HG02678 (cell line): ENCODE measurements around the gene PTN.

Experiments used
- ATAC-seq: cut with Tn5 transposase; IDR thresholded peaks from one replicate; pipeline ENCODE4 v1.9.1; 2021; ENCODE audit warnings: mild to moderate bottlenecking, moderate library complexity; ENCODE audit not compliant: unreplicated experiment

PTN gene

GRCh38 chr7:137324796-137325696 is 18.5 kb downstream of the PTN start:
- ATAC-seq, result no peak

DNA sequence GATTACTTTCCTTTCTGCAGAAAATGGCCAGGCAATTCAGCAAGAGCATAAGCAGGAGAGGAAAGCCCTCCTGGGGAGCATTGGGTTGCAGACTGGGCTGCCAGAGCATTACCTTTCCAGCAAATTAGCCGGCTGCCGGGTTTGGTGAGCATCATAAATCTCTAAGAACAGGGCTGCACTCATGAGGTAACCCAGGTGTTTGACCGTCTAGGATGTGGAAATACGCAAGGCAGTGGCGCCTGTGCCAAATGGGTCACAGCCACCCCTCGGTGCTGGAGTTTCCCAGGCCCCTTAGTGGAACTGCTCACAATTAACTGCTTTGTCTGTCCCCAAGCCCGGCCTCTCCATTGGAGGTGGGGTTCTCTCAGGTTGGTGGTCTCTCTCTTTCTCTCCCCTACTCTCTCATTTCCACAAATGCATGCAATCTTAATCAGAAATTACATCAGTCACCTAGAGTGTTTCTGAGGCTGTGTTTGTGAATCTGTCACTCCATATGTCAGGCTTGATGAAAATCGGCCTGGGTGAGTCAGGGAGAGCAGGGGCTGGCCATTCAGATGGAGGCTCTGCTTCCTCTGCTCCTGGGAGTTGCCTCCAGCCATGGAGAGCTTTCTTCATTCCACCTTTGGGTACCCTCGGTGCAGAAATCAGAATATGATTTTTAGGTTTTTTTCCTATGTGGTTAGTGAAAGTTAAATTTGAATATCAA is 26.7 kb downstream of the PTN start:
- ATAC-seq, result no peak

DNA sequence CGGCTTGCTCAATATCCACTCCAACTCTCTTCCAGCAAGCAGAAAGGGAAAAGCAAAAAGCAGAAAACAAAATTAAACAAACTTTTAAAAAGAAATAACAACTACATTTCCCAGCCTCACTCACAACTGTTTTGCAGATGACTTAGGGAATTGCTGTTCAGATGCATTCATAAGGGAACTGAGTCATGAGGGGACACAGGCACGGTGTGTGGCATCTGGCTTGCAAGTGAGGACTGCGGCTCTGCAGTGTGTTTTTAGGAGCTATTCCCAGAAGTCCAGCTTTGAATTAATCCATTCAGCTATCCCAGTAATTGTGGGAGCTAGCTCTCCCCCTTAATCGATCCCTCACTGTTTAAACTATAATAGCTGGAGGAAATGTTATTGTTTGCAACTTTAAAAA is 30.3 kb downstream of the PTN start:
- no peak for ATAC-seq

DNA sequence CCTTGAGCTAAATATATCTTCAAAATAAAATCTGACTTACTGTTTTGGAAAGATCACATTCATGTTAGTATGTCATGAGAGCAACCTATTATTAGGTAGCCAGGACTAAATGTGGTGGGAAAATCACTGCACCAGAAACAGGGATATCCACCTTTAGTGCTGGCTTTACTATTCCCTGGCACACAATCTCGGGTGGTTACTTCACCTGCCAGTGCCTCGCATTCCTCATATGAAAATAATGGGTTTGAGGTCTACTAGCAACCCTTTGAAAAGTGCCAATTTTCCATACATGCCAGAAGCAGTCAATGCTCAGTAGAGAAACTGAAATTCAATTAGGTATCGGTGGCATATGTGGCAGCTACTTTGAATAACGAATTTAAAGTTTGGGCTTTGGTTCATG is 36.8 kb downstream of the PTN start:
- no peak for ATAC-seq

DNA sequence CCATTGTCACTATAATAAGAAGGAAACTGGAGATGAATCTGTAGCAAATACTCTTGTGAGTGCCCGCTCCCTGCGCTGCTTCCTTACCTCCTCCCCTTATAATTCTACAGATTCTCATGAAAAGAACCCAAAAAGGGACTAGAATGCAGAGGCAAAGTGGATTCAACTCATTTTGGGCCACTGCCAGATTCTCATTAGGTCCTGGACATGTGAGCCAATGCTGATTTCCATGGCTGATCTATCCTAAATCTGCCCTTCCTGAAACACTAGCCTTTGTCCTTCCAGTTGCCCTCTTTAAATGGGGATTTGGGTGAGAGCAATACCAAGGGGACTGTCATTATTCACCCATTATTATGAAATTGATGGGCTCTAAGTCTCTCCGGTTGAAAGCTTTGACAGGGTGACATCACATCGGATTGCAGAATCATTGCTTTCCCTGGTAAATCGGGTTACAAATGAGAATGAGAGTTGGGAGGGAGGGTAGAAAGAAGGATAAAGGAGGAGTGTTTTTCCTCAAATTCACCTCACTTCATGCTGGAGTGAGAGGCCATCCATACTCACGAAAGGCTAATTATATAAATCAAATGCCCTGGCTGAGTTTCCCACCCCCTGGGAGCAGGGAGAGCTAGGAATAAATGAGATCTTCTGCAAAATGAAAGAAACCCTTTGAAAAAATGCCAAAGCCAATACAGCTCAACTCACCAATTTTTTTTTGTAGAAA is 37.5 kb downstream of the PTN start:
- ATAC-seq, result no peak

GRCh38 chr7:137304624-137305235 is 38.8 kb downstream of the PTN start:
- no peak for ATAC-seq

DNA sequence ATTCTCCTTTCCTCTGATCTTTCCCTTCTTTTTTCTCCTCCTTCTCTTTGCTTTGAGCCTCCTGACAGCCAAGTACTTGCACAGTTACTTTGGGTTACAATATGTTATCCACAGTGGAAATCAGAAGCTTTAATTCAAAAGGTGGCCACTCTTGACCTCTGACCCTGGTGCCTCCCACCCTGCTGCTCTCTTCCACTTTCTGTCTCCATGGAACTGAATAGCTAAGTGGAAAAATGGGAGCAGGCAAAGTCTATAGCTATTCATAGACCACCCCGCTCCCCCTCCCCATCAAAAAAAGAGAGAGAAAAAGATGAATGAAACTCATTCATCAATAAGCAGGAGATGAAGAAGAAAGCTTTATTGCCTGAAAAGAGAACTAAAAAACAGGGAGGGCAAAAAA is 39.4 kb downstream of the PTN start:
- ATAC-seq, result no peak

GRCh38 chr7:137302081-137302480 is 41.5 kb downstream of the PTN start:
- no peak for ATAC-seq

DNA sequence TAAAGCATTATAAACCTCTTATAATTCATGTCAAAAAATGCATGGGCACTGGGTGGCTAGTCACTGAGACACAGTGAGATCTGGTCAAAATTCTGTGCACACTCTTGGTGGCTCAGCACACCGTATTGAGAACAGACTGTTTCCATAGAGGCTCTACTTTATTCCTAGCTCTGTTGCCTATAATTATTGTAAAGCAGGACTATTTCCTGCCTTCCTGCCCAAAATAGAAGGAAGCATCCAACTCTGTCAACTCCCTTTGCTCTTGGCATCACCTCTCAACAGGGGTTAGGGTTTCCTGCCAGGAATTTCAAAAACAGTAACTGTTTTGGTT is 45.1 kb downstream of the PTN start:
- no peak for ATAC-seq

DNA sequence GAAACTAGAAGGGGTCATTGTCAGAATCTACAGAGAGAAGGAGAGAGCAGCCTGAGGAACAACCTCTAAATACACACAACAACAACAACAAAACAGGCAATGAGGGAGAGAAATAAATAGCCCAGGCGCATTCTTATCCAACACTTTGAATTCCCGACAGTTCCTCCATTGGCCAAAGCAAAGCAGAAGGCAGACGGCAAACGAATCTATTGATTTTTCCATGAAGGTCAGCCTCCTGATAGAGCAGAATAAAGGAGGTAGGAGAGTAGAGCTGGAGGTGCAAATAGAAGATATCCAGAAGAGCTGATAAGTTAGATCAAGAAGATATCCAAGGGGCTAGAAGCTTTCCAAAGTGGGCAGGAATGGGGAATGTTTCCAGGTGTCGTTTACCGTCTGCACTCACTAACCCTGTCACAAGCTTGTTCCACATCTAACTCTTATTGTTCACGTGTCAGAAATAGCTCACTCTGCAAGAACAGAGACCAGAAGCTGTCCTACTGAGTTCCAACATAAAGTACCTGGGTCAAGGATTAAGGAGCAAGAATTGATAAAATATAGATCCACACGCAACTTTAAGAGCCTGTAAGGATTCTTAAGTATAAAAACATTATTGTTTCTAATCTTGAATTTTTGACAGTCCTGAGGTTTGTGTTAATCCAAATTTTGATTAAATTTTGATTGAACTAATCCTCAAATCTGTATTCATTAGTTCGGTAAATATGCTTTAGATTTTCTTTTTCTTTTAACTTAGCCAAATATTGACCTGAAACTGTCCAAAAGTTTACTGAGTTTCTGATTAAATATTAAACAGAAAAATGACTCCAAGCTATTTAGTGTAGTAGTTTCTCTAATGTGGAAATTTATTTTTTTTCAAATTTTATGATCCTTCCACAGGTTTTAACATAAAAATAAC is 45.7 kb downstream of the PTN start:
- no peak for ATAC-seq

GRCh38 chr7:137296576-137296975 is 47.0 kb downstream of the PTN start:
- no peak for ATAC-seq

- ATAC-seq, result no peak
Observed at GRCh38 chr7:137295739-137296324, 47.7 kb downstream of the PTN start.

DNA sequence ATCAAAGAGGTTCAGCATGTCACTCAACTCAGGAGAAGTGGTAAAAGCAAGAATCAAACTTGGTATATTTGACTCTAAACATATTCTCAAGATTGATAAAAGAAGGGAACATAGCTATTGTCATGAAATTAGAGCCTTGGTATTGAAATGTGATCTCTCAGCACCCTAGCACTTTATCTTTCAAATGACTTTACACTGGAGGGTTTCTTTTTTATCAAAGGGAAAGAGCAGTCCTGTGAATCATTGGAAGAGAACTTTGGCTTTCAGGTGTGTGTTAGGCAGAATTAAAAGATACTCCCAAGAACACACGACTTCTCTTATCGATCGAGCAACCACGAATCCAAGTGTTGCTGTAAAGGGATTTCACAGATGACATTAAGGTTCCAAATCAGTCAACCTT is 54.4 kb downstream of the PTN start:
- no peak for ATAC-seq

DNA sequence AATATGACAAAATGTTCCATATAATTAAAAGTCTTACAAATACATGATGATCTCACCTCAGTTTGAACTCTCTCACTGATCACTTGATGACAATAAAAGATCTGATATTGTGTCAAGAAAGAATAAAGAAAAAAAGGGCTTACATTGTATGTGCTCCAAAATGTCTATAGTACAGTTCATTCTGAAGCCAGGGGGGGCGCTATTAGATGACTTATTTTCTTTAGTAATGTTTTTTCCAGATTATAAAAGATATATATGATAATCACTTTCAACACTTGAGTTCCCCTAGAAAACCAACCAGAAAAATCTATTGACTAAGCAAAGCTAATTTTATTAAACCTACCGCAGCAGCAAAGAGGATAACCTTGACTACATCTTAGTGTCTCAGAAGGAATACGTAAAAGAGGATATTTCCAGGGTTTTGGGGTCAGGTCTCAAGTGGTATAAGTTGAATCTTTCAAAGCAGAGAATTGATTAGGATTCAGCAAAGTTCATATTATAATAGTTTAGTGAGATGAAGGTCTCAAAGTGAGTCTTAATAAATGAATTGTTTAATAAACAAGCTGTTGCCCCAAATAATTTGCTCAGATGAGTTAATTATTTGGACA is 55.8 kb downstream of the PTN start:
- ATAC-seq, result no peak

GRCh38 chr7:137283153-137283552 is 60.4 kb downstream of the PTN start:
- no peak for ATAC-seq

GRCh38 chr7:137282043-137282442 is 61.5 kb downstream of the PTN start:
- ATAC-seq, result no peak

DNA sequence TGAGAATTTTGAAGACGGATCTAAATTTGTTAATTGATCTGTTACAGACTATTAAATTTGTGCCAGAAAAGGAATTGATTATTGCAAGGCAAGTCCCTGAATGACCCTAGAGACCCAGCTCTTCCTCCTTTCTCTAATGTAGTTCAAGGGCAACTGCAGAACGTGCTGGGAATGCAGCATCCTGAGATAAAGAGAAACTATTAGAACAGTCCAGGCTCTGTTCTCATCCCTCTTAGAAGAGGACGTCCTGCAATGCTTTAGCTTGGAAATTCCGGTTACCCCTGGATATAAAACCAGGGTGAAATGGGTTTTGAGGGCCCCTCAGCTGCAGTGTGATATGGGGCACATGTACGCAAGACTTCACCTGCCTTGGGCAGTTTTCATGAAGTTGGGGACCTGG is 67.3 kb downstream of the PTN start:
- no peak for ATAC-seq

DNA sequence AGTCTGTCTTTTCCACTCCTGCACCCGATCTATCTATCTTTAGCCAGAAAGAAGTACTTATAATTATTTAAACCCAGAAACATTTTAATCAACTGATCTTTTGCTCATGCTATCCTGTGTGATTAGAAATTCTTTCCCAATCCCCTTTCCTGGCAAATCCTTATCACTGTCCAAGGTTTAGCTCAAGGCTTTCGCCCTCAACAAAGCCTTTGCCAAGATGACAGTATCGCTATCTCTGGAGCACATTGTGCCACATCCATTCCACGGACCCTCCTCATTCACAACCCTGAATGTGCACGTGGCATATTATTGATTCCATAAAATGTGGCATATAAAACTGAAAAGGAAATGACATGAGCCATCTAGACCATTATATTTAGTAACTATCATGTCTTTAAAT is 71.3 kb downstream of the PTN start:
- ATAC-seq, result no peak

- no peak for ATAC-seq
Observed at GRCh38 chr7:137269240-137269639, 74.3 kb downstream of the PTN start.
